Lung (tissue), 12 donors: ENCODE data around the gene RPRD1B. TPM values are rescaled to one million over a fixed set of nuclear protein-coding genes. Genes with fewer than 3 reads are reported as not detected.

Experiments
- ATAC-seq: fragments of 200-7000 bp; cut with Tn5 transposase; one replicate; pipeline ENCODE4 v1.9.1; 2020; ENCODE audit warnings: moderate number of reproducible peaks; ENCODE audit not compliant: insufficient read depth, low FRiP score
- DNase-seq, 3 donors: peaks; one replicate each; pipeline ENCODE4 v3.0.0-alpha.2; 2013 to 2017
- H3K27ac ChIP-seq, 2 donors: one replicate each; pipeline ENCODE4 v1.5.1; 2013; ENCODE audit warnings: mild to moderate bottlenecking in 2 of 2, moderate library complexity in 2 of 2, control low read depth in 1 of 2, inconsistent platforms in 1 of 2, low read depth in 1 of 2, low read length in 1 of 2
- H3K27me3 ChIP-seq, 3 donors: one replicate each; pipeline ENCODE4 v1.5.1; 2013; ENCODE audit warnings: low read length in 2 of 3; ENCODE audit not compliant: control insufficient read depth in 3 of 3, insufficient read depth in 3 of 3
- H3K36me3 ChIP-seq, 4 donors: one replicate each; pipeline ENCODE4 v1.5.1; 2013; ENCODE audit warnings: low read length in 4 of 4, mild to moderate bottlenecking in 1 of 4, moderate library complexity in 1 of 4; ENCODE audit not compliant: control insufficient read depth in 4 of 4, insufficient read depth in 4 of 4
- H3K4me1 ChIP-seq, 5 donors: one replicate each; pipeline ENCODE4 v1.5.1; 2013; ENCODE audit warnings: low read length in 5 of 5, mild to moderate bottlenecking in 2 of 5, moderate library complexity in 1 of 5; ENCODE audit not compliant: control insufficient read depth in 5 of 5, insufficient read depth in 5 of 5
- H3K4me3 ChIP-seq: one replicate; pipeline ENCODE4 v1.5.1; 2013; ENCODE audit warnings: mild to moderate bottlenecking, control low read depth, moderate library complexity
- H3K9ac ChIP-seq, 2 donors: one replicate each; pipeline ENCODE4 v1.5.1; 2013; ENCODE audit warnings: low read length in 2 of 2, control low read depth in 1 of 2; ENCODE audit not compliant: insufficient read depth in 1 of 2
- H3K9me3 ChIP-seq, 4 donors: one replicate each; pipeline ENCODE4 v1.5.1; 2013; ENCODE audit warnings: low read length in 3 of 4, mild to moderate bottlenecking in 1 of 4, moderate library complexity in 1 of 4; ENCODE audit not compliant: control insufficient read depth in 4 of 4, insufficient read depth in 3 of 4
- CTCF ChIP-seq: IDR thresholded peaks from 2 replicates; pipeline ENCODE4 v1.5.1; 2012; ENCODE audit warnings: mild to moderate bottlenecking; ENCODE audit errors: control extremely low read depth, extremely low read depth
- WGBS, 2 donors: extraction: QIAGEN DNeasy Blood & Tissue Kit; methylation state at CpG; one replicate each; pipeline ENCODE4 v1.1.7; 2013; 5-methylcytosine and 5-hydroxymethylcytosine counted together
- polyA plus RNA-seq, 2 donors: library from polyadenylated mRNA; stranded (reverse); fragments of 200-250 nt; gene quantifications; one replicate each; pipeline ENCODE4 v1.2.1, GENCODE V29; 2013
- total RNA-seq, 2 donors: library from RNA; depleted of rRNA in 1 of 2; stranded (reverse); fragments of >200 nt in 1 of 2; gene quantifications; one replicate each; pipeline ENCODE4 v1.2.1, GENCODE V29; 2014 to 2021
- donor health status: control.
- donor health status: control.
- donor health status: Bipolar disorder and iron deficiency.
- donor health status: healthy.
- donor health status: DM: yes; HTN: yes; CAD: no.

Gene RPRD1B
- total and polyA plus RNA-seq, 4 donors = 6.8 to 58.6 (median 26.6) TPM

- H3K27ac ChIP-seq = no peak overlapping the region
- WGBS, 2 donors = 86 to 87% methylated on average over 15 of the region's 15 CpGs
- no peak for ATAC-seq
- peaks cover 37 to 44% (median 42%) of the 10 kb centered on the region in 4 donors for H3K36me3 ChIP-seq
- no peak overlapping the region for H3K4me3 ChIP-seq
- no peaks in the 10 kb centered on the region for H3K27me3 ChIP-seq
- TF ChIP-seq CTCF = no peak
- no peaks in the 10 kb centered on the region for H3K9me3 ChIP-seq
- peaks cover 0 to 5% (median 4%) of the 10 kb centered on the region in 5 donors for H3K4me1 ChIP-seq
- DNase-seq = no peak
- no peak overlapping the region for H3K9ac ChIP-seq
Observed at GRCh38 chr20:37999526-38000263, 33.9 kb upstream of the RPRD1B start.

DNA sequence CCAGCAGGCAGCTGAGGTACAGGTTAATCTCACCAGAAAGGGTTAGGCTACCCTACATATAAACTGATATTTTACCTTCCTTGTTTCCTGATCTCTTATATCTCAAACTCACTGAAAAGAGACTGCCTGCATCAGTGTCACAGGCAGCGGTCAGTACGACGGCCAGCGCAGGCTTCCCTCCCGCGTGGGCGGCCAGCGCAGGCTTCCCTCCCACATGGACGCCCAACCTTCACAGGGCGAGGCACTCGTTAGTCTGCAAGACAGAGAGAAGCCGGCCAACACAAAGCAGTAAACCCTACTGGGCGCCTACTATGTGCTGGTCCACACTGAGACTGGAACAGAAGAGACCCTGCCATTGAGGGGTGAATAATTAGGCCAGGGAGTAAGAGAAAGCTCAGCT lies 33.3 kb upstream of the RPRD1B start:
- TF ChIP-seq CTCF = no peak
- no peaks in the 10 kb centered on the region for H3K9me3 ChIP-seq
- DNase-seq (no peak), ATAC-seq (no peak)
- no peak overlapping the region for H3K27ac ChIP-seq
- peaks cover 33 to 46% (median 39%) of the 10 kb centered on the region in 4 donors for H3K36me3 ChIP-seq
- peaks cover 0 to 5% (median 4%) of the 10 kb centered on the region in 5 donors for H3K4me1 ChIP-seq
- no peak overlapping the region for H3K9ac ChIP-seq
- 97 to 98% methylated on average over 13 of the region's 13 CpGs for WGBS, 2 donors
- no peaks in the 10 kb centered on the region for H3K27me3 ChIP-seq
- H3K4me3 ChIP-seq = no peak overlapping the region

- ATAC-seq = no peak
- DNase-seq = no peak
- H3K27me3 ChIP-seq = no peaks in the 10 kb centered on the region
- no peak for TF ChIP-seq CTCF
- H3K9ac ChIP-seq = no peak overlapping the region
- H3K4me1 ChIP-seq = peaks cover 0 to 5% (median 4%) of the 10 kb centered on the region in 5 donors
- H3K27ac ChIP-seq = no peak overlapping the region
- H3K4me3 ChIP-seq = no peak overlapping the region
- H3K36me3 ChIP-seq = peaks cover 25 to 41% (median 35%) of the 10 kb centered on the region in 4 donors
- 92 to 94% methylated on average over 6 of the region's 6 CpGs for WGBS, 2 donors
- H3K9me3 ChIP-seq = no peaks in the 10 kb centered on the region
Observed at GRCh38 chr20:38001173-38001875, 32.2 kb upstream of the RPRD1B start.
